OCI-LY3 (cell line): ENCODE data around the gene CUX1.

Experiments
- CTCF ChIP-seq: fragments of 200-600, 300-600 bp; sonication (generic); IDR thresholded peaks from 2 replicates; pipeline ENCODE4 v1.5.1; 2014; ENCODE audit warnings: antibody characterized with exemption, low read length, low read depth
- EZH2phosphoT487 ChIP-seq: fragments of 200-600 bp; shearing (Covaris generic); IDR thresholded peaks from 2 replicates; pipeline ENCODE4 v1.6.1; 2018; ENCODE audit warnings: antibody characterized with exemption, mixed run types, low read depth

- no peak for TF ChIP-seq CTCF
- TF ChIP-seq EZH2phosphoT487, result no peak
Measured at GRCh38 chr7:102318482-102318971, 501.1 kb downstream of the CUX1 start.
